Retina (tissue), 1 donor: ENCODE results near the gene UGT1A8.

Experiments
- DNase-seq: peaks from one replicate; pipeline ENCODE4 v3.0.0-alpha.2; 2016

The UGT1A8 gene

GRCh38 chr2:233822101-233822771 lies 204.8 kb downstream of the UGT1A8 start:
- no peak for DNase-seq
